Prostate gland (tissue), 2 donors: ENCODE data around the gene TPSG1. TPM values are rescaled to one million over a fixed set of nuclear protein-coding genes. Genes with fewer than 3 reads are reported as not detected.

Experiments used
- DNase-seq: peaks from one replicate; pipeline ENCODE4 v3.0.0-alpha.2; 2019; ENCODE audit warnings: low spot score
- H3K27ac ChIP-seq, 2 donors: fragments of 200-600 bp; sonication (generic); 2 replicates each; pipeline ENCODE4 v1.5.1; 2017 to 2019
- H3K27me3 ChIP-seq: fragments of 200-600 bp; sonication (generic); replicated peaks from 2 replicates; pipeline ENCODE4 v1.5.1; 2019; ENCODE audit not compliant: insufficient read depth
- H3K36me3 ChIP-seq, 2 donors: fragments of 200-600 bp; sonication (generic); 1 replicate in 1 of 2; 2 replicates in 1 of 2; pipeline versions ENCODE4 v1.5.1 to v1.8.1; 2017 to 2019
- H3K4me1 ChIP-seq: fragments of 200-600 bp; sonication (generic); replicated peaks from 2 replicates; pipeline ENCODE4 v1.5.1; 2019
- H3K4me3 ChIP-seq, 2 donors: fragments of 200-600 bp; sonication (generic); 2 replicates each; pipeline ENCODE4 v1.5.1; 2017 to 2019
- H3K9me3 ChIP-seq: fragments of 200-600 bp; sonication (generic); 2 replicates; pipeline ENCODE4 v1.5.1; 2017
- POLR2A ChIP-seq: fragments of 450-650 bp; IDR thresholded peaks from one replicate; pipeline ENCODE4 v1.6.1; 2016; ENCODE audit warnings: antibody characterized with exemption, mild to moderate bottlenecking
- POLR2AphosphoS5 ChIP-seq: sonication (generic); formaldehyde crosslinking; IDR thresholded peaks from one replicate; pipeline ENCODE4 v1.6.1; 2017; ENCODE audit warnings: antibody characterized with exemption
- WGBS: methylation state at CpG from one replicate; pipeline ENCODE4 v1.1.5; 2018; 5-methylcytosine and 5-hydroxymethylcytosine counted together
- intact Hi-C: fragments of 100-400 bp; cut with DNase I; formaldehyde crosslinking; loops from one replicate; pipeline ENCODE4 v1.14.2; 2022
- total RNA-seq, 2 donors: library from RNA; depleted of rRNA; stranded (reverse); fragments of >200 nt; gene quantifications; one replicate each; pipeline ENCODE4 v1.1.0, GENCODE V29; 2016
- TF ChIP-seq, protein P1 (sequence below), 4 experiments: fragments of 200-600 bp in 2 of 4; fragments of 450-650 bp in 2 of 4; sonication (generic) in 2 of 4; IDR thresholded peaks; 1 replicate in 3 of 4; 2 replicates in 1 of 4; pipeline ENCODE4 v1.5.1; 2016 to 2019; ENCODE audit warnings: antibody characterized with exemption in 4 of 4, mild to moderate bottlenecking in 2 of 4, moderate library complexity in 2 of 4

Gene TPSG1
- total RNA-seq, 2 donors from 2014 or later = not detected

DNA sequence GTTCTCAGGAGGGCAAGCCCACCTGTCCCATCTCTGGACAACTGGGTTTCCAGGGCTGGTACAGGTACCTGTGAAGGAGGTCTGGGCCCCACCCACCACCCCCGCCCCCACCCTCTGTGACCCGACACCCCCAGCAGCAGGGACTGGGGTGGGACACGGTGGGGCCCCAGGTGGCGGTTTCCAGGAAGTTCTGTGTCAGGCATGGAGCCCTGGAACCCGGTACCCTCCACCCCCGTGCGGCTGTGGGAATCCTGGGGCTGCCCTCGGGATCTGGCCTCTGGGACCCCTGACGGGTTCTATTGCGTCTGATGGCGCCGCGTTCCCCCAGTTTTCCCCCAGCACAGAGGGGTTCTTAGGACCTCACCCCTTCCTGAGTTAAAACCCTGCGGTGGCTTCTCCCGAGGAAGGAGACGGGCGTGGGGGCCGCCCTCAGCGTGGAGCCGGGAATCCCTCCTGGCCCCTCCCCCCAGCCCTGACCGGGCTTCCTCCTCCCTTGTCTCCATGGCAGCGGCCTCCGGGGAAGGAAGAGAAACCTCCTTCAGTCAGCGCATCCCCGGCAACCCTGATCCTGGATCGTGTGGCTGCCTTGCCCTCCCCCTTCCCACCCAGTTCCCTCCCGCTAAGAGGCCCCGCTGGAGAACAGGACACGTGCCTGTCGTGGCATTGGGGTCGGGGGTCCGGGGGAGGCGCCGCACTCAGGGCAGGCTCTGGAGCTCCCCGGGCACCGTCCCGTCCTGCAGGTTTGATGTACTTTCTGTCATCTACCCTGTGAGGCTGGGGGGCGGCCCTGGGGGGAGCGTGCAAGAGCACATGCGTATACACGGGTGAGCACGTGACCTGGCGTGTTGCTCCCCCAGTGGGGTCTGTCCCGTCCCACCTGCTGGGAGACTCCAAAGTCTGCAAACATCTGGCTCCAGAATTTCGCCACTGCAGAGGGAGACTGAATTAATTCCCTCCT is 41.8 kb downstream of the TPSG1 start:
- no peaks in the 10 kb centered on the region for H3K36me3 ChIP-seq
- H3K4me3 ChIP-seq = no peak overlapping the region
- peak overlapping the region; percentile 57 to 67 for H3K27ac ChIP-seq
- H3K27me3 ChIP-seq = no peaks in the 10 kb centered on the region
- intact Hi-C loops = loop anchor here (2.0 kb wide), 1 partner anchor 28 kb away; no protein-coding TSS in a partner anchor
- DNase-seq = no peak
- no peaks in the 10 kb centered on the region for H3K4me1 ChIP-seq
- WGBS = 48% methylated on average over 43 of the region's 45 CpGs
- TF ChIP-seq, protein P1, sequence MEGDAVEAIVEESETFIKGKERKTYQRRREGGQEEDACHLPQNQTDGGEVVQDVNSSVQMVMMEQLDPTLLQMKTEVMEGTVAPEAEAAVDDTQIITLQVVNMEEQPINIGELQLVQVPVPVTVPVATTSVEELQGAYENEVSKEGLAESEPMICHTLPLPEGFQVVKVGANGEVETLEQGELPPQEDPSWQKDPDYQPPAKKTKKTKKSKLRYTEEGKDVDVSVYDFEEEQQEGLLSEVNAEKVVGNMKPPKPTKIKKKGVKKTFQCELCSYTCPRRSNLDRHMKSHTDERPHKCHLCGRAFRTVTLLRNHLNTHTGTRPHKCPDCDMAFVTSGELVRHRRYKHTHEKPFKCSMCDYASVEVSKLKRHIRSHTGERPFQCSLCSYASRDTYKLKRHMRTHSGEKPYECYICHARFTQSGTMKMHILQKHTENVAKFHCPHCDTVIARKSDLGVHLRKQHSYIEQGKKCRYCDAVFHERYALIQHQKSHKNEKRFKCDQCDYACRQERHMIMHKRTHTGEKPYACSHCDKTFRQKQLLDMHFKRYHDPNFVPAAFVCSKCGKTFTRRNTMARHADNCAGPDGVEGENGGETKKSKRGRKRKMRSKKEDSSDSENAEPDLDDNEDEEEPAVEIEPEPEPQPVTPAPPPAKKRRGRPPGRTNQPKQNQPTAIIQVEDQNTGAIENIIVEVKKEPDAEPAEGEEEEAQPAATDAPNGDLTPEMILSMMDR (IDR thresholded peaks at IDR 0.05) = no peak
- TF ChIP-seq POLR2A = no peak
- TF ChIP-seq POLR2AphosphoS5 = no peak
- no peaks in the 10 kb centered on the region for H3K9me3 ChIP-seq

DNA sequence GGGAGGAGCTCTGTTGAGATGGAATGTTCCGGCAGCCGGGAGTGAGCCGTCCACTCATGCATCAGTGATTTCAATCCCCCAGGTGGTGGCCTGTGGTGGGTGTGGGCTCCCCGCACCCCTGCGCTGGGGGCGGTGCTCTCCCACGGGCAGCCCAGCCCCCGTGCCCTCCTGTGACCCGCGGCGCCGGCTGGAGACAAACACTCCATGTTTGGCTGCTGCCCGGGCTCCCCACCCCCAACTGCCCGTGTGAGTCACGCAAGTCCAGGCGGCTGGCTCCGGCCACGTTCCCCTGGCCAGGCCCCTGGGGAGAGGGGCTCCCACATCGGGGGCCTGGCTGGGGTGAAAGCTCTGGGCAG is 42.8 kb downstream of the TPSG1 start:
- Histone ChIP-seq H3K4me3 (no peak overlapping the region), H3K9me3 (no peaks in the 10 kb centered on the region), H3K27me3 (no peaks in the 10 kb centered on the region), H3K36me3 (no peaks in the 10 kb centered on the region), H3K27ac (peak overlapping the region; percentile 57 to 67), H3K4me1 (no peaks in the 10 kb centered on the region)
- intact Hi-C loops = loop anchor here (2.0 kb wide), 1 partner anchor 27 kb away; no protein-coding TSS in a partner anchor
- TF ChIP-seq POLR2AphosphoS5 (peak; percentile 51), POLR2A (no peak)
- TF ChIP-seq, protein P1 (IDR thresholded peaks at IDR 0.05) = no peak
- no peak for DNase-seq
- 19% methylated on average over 14 of the region's 19 CpGs for WGBS

DNA sequence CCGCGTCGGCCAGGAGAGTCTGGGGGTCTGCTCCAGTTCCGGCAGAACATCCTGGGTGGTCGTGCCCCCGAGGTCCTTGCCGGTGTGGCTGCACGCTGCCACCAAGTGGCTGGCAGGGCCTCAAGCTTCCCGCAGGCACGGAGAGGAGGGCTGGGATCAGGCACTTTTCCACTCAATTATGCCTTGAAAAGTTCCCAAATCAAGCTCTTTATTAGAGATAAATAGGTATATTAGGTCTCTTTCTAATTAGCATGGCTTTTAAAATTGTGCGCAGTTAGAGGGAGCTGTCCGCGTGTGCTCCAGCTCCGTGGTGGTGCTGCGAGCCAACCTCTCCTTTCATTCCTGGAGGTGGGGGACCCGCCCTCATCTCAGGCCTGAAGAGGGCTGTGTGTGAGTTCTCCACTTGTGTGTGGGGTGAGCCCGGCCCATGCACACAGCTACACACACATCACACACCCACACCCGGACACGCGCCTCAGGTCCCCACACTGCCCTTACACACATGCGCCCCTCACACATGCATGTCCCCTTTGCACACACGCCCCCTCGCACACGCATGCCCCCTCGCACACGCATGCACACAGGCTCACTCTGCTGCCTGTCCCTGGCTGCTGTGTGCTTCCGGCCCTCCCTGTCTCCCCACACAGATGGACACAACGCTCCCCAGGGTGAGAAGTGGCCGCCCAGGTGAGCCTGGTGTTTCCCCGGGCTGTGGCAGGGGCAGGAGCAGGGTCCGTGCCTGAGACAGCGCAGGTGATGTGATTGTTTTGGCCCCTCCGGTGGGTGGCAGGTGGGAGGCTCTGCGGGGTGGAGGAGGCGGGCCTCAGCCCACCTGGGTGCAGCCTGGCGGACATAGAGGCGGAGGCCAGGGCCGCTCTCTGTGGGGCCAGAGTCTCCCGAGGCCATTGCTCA is 43.4 kb downstream of the TPSG1 start:
- no peaks in the 10 kb centered on the region for H3K36me3 ChIP-seq
- H3K4me1 ChIP-seq = no peaks in the 10 kb centered on the region
- H3K9me3 ChIP-seq = no peaks in the 10 kb centered on the region
- no peak for DNase-seq
- 60% methylated on average over 34 of the region's 39 CpGs for WGBS
- TF ChIP-seq POLR2AphosphoS5 (no peak), POLR2A (no peak)
- TF ChIP-seq, protein P1 (IDR thresholded peaks at IDR 0.05) = no peak
- intact Hi-C loops = loop anchor here (2.0 kb wide), 1 partner anchor 27 kb away; no protein-coding TSS in a partner anchor
- no peak overlapping the region for H3K4me3 ChIP-seq
- H3K27me3 ChIP-seq = no peaks in the 10 kb centered on the region
- H3K27ac ChIP-seq = peak overlapping the region; percentile 48 to 55

DNA sequence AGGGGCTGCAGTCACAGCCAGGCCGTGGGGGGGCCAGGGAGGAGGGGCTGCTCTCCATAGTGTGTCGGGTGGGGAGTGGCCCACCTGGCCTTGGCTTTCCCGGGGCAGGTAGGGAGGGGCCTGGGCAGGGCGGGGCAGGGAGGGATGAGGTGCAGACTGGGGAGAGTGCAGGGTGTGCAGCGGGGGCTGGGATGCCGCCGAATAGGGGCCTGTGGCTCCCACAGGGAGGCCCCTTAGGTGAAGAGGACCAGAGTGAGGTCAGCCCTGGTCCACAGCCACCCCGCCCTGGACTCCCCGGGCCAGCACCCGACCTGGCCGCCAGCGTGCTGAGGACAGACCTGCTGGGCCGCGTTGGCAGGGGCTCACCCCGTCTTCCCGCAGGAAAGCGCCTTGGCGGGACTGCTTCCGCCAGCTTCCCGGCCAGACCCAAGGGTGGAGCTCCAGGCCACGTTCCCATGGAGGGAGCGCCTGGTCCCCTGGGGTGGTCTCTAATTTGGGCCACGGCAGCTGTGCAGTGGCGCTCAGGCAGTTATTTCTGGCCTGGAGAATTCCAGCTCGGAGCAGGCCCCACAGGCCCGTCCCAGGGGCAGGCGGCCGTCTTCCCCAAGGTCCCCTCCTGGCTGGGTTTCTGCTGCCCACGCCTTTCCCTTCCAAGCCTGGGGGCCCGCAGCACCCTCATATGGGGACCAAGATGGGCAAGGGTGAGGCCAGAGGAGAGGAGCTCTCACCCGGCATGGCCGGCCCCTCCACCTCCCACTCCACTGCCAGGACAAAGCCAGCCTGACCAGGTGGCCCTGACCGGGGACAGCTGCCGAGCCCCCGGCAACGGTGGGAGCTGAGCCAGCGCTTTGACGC is 44.3 kb downstream of the TPSG1 start:
- TF ChIP-seq, protein P1 (IDR thresholded peaks at IDR 0.05) = no peak
- TF ChIP-seq POLR2A = no peak
- no peak for TF ChIP-seq POLR2AphosphoS5
- Histone ChIP-seq H3K4me1 (no peaks in the 10 kb centered on the region), H3K27ac (peak overlapping the region; percentile 48 to 55), H3K9me3 (no peaks in the 10 kb centered on the region), H3K27me3 (no peaks in the 10 kb centered on the region), H3K4me3 (no peak overlapping the region), H3K36me3 (no peaks in the 10 kb centered on the region)
- no peak for DNase-seq
- WGBS = 59% methylated on average over 34 of the region's 38 CpGs
- intact Hi-C loops = no loop called here
